Activated gamma-delta T cell treated with Interleukin-2 at 50 U/mL for 16 hours (primary cell): ENCODE results near the gene RASL12.

ENCODE experiments used
- DNase-seq: peaks from one replicate; pipeline ENCODE4 v3.0.0-alpha.2; 2020

RASL12 gene

DNA sequence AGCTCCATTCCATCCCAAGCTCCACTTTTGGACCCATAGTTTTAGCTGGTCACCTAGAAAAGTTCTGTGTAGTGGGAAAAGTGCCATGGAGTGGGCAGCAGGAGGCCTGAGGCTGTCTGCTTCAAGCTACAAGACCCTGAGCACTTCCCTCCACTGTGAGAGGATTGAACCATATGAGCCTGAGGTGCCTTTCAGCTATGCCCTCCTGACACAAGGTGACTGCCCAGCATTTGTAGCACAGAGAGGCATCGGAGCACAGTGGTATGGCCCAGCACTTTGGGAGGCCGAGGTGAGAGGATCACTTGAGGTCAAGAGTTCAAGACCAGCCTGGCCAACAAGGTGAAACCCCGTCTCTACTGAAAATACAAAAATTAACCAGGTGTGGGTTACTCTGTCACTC, 4.8 kb upstream of the RASL12 start:
- no peak for DNase-seq

DNA sequence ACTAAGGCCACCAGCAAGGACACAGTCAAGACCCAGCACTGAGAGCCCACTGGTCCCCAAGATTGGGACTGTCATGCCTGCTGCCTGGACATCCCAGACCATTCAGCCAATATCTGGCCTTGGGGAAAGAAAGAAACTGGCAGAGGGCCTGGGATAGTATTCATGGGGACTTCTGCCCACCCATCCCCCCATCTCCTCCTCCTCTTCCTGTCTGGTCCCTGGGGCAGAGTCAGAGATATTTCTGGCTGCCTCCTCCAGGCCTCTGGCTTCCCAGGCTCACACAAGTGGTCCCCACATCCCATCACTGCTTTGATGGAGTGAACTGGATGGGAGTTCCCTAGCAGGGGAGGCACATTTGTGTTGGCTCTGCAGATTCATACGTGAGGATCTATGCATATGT, 4.2 kb upstream of the RASL12 start:
- no peak for DNase-seq

DNA sequence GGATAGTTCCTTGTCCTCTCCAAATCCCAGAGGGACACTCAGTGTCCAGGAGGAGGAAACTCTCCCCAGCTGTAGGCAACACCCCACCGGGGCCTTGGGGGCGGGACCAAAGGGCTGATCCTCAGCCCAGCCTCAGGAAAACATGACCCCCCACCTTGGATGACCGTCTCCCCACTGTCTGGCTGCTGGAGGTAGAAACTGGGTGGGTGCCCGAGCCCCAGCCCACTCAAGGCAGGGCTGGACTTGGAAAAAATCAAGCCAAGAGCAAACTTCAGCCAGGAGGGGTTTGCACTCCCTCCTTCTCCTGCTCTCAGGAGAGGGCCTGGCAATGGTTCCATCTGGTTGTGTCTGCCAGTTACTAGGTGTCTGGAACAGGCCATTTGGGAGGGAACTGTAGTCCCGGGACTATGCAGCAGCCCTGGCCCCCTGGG, 3.6 kb upstream of the RASL12 start:
- no peak for DNase-seq

DNA sequence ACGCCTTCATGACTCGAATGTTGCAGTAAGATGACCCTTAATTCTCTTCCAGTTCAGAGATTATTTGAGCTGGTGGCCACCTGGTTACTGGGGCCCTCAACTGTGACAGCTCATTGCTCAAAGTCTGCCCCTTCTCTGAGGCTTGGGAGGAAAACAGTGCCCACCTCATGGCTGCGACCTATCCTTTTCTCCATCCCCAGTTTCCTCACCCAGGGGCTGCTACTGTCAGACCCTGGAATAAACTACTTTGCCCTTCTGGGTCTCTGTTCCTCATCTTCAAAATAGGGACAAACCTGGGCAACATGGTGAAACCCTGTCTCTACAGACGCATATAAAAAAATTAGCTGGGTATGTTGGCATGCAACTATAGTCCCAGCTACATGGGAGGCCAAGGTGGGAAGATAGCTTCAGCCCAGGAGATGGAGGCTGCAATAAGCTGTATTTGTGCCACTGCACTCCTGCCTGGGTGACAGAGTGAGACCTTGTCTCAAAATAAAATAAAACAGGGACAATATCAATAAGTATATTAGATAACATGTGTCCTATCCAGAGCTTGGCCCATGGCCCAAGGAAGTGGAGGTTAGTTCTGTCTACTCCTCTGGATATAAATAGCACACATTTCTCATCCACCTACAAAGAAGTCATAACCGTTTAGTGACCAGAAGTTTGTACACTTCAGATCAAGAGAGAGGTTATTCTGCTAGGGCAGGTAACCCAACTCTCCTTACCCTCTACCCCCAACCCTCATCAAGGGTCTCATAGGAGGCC, 2.2 kb upstream of the RASL12 start:
- DNase-seq: no peak

DNA sequence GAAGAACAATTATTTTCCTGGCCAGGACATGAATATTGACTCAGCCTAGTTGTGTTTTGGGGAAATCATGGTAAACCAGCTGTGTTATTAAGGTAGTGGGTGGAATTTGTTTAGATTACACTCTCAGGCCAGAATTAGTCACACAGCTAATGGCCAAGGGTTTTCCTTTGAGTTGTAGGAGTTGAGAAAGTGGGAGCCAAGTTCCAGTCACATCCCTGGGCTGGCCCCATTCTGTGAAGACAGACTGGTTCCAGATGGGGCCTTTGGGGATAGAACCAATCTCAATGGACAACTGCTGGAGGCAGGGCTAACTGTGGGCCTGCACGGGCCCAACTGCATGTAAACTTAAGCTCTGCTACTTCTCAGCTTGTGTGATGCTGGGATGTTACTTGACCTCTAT, 1.4 kb upstream of the RASL12 start:
- DNase-seq: no peak

DNA sequence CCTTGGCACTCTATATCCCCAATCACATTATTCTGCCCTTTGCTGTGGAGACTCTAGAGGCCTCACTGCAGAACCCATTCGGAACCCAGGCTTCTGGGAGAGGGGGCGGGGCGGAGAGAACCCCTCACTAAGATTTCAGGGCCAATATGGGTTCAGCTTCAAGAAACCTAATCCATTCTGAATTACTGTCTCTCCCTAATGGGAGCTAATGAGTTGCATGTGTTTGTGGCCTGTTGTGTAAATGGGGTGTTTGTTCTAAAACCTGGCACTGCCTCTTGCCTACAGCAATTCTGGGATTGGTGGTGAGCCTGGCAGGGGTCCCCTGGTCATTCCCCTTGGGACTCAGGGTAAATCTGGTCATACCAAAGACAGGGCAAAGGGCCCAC, 605 bp upstream of the RASL12 start:
- DNase-seq: no peak

DNA sequence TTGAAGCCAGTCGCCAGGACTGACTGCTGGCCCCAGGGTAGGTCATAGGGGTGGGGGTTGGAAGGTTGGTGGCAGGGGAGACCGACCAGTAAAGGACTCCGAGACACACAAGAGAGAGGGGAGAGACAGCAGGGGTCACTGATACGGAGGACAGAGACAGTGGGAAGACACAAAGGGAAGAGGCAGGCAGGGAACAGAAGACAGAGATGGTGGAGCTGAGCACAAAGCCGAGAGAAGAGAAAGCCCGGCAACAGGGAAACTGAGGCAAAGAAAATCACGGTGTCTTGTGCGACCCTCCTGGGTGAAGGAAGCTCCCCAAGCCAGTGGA, 510 bp downstream of the RASL12 start:
- DNase-seq: no peak

DNA sequence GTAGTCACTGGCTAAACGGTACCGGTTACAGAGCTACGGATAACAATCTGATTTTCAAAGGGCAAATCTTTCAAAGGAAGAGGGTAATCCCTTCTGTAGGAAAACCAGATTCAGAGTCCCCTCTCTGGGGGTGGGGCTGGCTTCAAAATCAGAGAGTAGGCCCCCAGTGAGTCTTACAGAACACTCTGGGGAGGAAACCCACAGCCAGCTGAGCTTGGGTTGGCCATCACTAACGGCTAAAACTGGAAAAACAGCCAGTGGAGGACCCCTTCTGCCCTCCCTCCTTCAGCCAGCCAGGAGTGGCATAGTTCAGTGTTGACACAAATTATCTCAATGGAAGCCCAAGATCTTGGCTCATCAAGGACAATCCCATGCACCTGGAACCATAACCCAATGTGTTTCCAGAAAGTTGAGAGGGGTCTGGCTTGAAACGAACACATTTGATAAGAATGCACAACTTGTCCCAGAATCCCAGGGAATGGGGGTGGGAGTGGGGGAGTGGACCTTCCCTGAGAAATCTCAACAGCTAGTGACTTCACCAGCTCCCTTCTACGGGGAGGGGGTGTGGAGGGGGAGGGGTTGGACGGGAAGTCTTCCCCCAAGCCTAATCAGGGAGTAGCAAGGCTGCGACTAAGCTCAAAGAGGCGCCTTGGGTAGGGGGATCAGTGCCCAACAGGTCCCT, 1.0 kb downstream of the RASL12 start:
- no peak for DNase-seq

DNA sequence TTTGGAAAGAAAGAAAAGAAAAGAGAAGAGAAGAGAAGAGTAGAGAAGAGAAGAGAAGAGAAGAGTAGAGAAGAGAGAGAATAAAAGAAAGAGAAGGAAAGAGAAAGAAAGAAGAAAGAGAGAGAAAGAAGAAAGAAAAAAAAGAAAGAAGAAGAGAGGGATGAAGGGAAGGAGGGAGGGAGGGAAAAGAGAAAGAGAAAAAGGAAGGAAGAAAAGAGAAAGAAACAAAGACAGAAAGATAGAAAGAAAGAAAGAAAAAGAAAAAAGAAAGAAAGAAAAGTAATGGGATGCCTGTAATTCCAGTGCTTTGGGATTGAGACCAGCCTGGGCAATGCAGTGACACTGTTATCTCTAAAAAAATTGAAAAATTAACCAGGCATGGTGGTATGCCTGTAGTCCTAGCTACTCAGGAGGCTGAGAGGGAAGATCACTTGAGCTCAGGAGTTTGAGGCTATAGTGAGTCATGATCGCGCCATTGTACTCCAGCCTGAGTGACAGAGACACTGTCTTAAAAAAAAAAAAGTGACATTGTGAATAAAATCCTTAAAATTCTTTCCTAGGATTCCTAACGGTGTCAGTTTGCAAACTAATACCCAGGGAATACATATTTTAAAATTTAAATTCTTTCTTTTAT, 1.7 kb downstream of the RASL12 start:
- DNase-seq: no peak

DNA sequence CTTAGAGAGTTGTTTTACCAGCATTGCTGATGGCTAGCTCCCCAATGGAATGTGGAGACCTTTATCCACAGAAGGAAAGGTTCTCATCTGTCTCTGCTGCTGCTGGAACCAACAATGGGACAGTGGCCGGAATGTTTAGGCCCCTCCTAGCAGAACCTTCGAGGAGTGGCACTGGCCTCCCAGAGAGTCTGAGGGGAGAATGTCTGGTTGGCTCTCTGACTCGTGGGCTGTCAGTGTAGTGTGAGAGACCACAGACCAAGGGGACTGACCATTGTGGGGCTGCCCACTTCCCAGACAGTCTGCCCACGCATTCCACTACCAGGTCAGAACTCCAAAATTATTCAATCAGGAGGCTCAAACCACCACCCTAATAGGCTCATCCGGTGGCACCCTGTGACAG, 5.1 kb downstream of the RASL12 start:
- DNase-seq: no peak

DNA sequence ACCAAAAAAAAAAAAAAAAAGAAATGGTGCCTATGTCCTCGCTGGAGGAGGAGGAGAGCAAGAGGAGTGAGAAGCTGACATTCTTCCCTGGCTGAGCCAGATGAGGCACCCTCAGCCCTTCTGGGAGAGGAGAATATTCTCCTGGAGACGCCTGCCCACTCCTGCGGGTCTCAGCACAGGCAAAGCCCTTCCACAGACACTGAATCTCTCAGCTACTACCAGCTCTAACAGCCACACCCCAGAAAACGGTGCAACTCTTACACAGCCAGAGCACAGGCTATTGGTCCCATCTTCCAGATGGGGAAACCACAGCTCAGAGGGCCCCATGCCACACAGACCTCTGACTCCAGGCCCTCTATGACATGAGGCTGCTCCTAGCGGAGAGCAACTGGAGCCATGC, 5.7 kb downstream of the RASL12 start:
- DNase-seq: no peak

DNA sequence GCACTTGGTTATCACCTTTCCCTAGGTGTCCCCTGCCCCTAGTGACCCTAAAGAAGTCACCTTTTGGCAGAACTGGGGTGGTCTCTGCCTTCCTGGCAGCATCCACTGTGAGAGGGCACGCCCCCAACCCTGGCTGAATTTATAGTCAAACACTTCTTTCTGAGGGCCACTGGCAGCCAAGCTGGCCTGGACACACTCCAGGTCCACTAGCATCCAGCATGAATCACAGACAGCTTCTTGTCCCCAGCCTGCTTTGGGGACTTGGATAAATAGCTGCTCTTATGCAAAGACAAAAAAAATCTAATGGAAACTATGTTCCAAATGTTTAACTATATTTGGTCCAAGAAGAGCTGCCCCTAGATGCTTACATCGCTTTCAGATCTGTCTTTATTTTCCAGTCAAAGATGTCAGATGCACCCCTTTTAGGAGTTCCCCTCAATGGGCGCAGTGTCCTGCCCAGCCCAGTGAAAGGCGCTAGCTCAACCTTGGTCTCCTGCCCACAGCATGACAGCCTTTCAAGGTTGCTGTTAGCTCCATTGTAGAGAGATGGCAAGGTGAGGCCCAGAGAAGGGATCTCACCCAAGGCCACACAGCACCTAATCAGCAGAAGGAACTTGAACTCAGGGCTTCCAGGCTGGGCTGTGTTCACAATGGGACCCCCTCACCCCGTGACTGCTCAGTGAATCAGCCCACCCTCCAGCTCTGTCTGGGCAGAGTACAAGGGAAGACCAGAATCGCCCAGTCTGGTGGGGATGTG, 7.0 kb downstream of the RASL12 start:
- DNase-seq: no peak

DNA sequence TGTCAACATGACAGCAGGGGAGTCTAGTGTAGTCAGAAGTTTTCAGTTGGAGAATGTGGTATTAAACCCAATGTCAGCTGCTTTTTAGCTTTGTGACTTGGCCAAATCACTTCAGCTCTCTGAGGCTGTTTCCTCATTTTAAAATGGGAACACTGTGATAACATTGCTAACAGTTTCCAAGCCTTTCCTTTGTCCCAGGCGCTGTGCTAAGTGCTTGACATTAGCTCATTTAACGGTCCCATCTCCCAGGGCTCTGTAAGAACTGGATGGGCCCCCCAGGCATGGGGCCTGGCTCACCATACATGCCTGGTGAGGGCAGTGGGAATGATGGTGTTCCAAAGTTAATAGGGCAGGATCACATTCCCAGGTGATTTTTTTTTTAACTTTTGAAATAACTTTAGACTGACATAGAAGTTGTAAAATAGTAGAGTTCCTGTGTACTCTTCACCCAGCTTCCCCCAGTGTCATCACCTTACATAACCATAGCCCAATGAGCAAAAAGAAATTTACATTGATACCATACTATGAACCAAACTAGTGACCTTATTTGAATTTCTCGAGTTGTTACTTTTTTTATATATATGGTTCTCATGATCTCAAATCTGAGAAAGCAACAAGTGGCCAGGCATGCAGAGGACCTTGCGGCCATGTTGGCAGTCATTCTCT, 7.7 kb downstream of the RASL12 start:
- no peak for DNase-seq

DNA sequence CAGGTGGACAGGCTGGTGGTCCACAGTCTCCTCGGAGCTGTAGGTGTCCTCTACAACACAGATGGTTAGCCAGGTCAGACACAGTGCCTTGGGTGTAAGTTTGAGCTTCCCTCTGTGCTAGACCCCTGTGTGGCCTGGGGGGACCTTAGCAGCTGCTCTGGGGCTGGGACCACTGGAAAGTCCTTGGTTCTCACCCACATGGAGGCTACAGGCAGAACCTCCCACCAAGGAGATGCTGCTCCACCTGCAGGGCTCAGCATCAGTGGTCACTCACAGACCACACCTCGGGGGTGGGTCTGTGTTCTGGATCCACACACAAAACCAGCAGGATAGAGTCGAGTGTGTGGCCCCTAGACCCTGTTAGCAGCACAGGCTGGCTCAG, 8.4 kb downstream of the RASL12 start:
- DNase-seq: no peak

DNA sequence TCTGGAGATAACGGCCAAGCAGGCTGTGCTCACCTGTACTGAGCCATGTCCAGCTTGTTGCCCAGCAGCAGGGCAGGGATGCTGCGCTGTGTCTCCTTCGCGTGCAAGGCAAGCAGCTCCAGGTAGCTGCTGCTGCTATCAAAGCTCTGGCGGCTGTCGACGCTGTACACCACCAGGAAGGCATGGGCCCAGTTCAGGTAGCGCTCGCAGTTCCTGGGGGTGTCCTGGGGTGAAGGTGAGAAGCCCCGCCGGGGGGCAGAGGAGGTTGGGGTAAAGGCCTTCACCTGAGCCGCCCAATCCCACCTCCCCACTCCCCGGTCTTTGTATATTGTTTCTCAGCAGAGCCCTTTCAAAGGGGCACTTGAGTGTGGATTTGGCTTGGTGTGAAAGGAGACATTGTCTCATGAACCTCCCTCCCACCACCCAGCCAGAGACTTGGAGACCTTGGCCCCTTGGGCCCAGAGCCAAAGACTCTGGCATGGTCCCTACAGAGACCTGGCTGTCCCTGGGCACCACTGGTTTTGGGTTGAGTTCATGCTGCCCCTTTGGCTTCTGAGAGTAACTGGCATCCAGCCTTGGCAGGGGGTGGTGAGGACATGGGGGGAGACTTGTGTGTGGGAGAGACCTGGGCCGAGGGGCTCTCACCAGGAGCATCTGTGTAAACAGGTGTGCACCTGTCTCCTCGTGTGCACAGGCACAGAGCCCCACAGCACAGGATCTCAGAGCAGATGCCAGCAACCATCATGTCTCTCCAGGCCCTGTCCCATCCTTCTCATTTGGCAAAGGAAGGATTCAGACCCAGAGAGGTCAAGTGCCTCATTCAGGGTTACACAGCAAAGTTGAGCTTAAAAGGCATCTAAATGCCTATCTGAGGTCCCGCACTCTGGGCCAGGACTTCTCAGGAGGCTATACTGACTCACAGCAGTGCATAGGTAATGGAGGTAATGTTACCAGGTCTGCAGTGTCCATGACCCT, 9.1 kb downstream of the RASL12 start:
- DNase-seq: no peak

DNA sequence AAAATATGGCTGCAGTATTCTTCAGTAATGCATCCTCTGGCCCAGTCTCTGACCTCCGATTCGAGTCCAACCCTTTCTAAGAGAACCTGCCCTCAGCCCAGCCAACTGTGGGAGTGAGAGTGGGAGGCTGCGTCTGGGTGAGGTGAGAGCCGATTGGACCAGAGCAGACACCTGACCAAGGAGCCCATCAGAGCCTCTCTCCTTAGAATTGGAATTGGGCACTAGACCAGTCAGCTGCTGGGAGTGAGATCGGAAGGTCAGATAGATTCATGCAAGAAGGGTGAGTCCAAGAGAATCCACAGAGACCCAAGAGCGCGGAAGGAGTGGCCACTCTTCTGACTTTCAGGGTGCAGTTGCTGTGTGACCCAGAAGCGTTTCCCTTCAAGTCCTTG, 10.2 kb downstream of the RASL12 start:
- DNase-seq: no peak

DNA sequence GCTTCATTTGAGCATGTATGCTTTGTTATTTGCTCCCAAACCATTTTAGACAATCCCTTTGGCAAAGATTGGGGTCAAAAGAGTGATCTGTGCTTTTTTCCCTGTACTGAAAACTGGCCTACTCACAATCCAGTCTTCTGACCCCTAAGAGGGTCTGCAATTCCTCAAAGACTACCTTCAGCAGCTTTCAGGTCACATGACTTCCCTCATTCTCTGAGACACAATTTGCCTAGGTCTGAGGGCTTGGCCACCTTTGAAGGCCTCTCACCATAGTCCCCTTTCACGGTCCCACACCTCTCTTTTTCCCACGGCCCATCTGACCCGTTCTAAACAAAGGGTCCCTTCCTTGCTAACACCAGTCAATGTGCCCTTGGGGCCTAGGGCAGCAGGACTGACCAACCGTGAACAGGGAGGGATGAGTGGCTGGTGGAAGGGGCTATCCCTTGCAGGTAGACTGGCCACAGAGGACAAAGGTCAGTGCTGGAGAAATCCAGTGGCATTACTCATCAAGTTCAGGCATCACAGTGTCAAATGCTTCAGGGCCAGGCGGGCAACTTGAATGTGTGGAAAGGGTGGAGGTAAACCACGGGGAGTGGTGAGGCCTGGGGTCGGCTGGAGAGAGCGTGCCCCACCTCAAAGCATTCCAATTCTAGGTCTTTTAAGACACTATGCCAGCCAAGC, 10.8 kb downstream of the RASL12 start:
- no peak for DNase-seq

DNA sequence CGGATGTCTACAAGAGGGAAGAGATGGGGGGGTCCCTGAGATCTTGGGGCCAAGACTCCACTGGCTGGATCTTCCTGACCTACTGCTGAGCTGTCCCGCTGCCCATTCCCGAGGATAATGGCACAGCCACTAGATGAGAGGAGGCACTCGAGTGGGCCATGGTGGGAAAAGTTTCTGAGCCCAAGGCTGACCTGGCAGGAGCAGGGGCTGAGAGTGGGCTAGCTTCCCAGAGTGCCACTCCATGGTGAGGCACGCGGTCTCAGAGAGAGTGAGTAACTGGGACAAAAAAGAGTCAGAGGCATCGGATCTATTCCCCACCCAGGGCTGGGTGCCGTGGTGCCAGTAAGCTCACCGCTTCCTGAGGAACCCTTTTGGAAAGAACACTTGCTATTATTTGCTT, 11.7 kb downstream of the RASL12 start:
- DNase-seq: no peak

DNA sequence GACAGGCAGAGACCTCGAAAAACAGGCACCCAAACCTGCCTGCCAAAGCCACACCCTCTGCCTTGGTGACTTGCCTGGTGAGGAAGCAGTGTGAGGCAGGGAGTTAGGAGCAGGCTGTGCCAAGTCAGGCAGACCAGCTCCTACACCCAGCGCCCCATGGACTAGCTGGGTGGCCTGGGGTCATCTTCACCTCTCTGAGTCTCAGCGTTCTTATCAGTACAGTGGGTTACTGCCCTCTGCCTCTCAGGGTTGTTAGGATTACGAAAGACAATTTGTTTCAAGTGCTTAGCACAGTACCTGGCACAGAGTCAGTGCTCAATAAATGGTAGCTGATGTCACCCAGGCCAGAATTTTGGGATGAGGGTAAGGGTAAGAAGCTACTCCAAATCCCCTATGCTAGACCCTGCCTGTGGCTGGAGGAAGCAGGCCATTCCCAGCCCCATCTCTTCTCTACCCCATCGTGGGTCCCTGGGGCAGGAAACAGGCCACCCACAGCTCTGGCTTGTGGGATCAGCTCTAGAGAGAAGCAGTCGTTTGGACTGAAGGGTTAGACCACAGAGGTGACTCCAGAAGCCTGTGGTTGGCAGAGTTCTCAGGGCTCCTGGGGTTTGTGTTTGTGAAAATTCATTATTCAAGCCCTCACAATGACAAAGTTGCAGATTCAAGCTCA, 12.5 kb downstream of the RASL12 start:
- DNase-seq: no peak

DNA sequence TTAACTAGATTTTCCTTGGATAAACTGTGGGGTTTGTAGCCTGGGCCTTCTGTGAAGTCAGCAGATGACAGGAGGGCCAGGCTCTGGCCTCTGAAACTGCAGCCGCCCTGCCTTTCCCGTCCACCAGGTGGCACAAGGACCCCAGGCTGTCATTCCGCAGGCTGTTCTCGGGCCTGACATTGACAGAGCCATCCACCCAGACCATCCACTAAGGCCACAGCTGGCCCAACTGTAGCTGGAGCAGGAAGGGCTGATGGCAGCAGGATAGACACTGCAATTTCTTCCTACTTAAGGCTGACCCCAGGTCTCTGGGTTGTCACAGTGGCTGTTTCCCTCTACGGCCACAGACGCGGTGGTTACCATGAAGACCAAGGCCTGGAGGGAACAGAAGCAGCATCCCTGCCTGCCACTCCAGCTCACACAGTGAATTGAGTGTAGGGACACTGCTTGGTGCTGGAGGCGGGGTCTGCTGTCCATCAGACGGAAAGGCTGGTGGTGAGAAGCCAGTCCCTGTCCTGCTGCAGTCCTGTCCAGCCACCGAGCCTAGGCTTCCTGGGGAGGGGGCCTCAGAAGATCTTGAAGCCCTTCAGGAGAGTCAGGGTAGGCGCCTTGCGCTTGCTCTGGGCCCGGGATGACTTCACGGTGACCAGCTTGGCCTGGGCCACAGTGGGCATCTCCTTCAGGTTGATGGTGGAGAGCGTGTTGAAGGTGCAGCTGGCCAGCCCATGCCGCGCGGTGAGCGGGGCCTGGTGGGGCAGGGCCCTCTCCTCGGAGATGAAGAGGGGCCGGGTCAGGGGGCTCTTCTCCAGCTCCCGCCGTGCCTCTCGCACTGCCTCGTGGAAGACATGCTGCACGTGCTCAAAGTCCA, 13.2 kb downstream of the RASL12 start:
- peak; percentile 50 for DNase-seq
